HEK293 (cell line): Measurements from ENCODE around the gene CD84.

Source experiments
- CTCF ChIA-PET: fragments of 350-600 bp; formaldehyde crosslinking; extraction: SDS; loops from one replicate; lab custom pipeline; 2021; ENCODE audit warnings: antibody characterized with exemption; lab: Yijun Ruan, JAX
- POLR2A ChIA-PET: fragments of 300-600 bp; formaldehyde crosslinking; extraction: SDS; loops from one replicate; lab custom pipeline; 2020; ENCODE audit warnings: antibody characterized with exemption, inconsistent platforms; lab: Yijun Ruan, JAX
- H3K27ac ChIP-seq: fragments of 200-500 bp; sonication (Bioruptor generic); 2 replicates; pipeline ENCODE4 v1.5.1; 2014; ENCODE audit warnings: low read depth, low read length, control low read depth, inconsistent platforms; ENCODE audit errors: extremely low read depth
- H3K36me3 ChIP-seq, 2 experiments: fragments of 200-500 bp in 1 of 2; sonication (Bioruptor generic) in 1 of 2; 1 replicate in 1 of 2; 2 replicates in 1 of 2; pipeline ENCODE4 v1.5.1; 2014 to 2017; ENCODE audit warnings: inconsistent platforms in 2 of 2, low read length in 2 of 2; ENCODE audit not compliant: control insufficient read depth in 2 of 2, insufficient read depth in 1 of 2
- H3K4me1 ChIP-seq: fragments of 200-500 bp; sonication (Bioruptor generic); 2 replicates; pipeline ENCODE4 v1.5.1; 2014; ENCODE audit warnings: mild to moderate bottlenecking, low read length, inconsistent platforms; ENCODE audit not compliant: control insufficient read depth, insufficient read depth
- H3K4me3 ChIP-seq: 2 replicates; pipeline ENCODE4 v1.5.1; 2011; ENCODE audit warnings: low read depth, mild to moderate bottlenecking, control low read depth, low read length, moderate library complexity
- H3K9me3 ChIP-seq: fragments of 200-500 bp; sonication (Bioruptor generic); 2 replicates; pipeline ENCODE4 v1.5.1; 2014; ENCODE audit warnings: low read depth, low read length, inconsistent platforms; ENCODE audit not compliant: control insufficient read depth, insufficient read depth
- BCL11A ChIP-seq: fragments of 450-650 bp; formaldehyde crosslinking; IDR thresholded peaks from 2 replicates; pipeline ENCODE4 v1.5.1; 2016; ENCODE audit warnings: low read depth, missing biosample characterization, missing genetic modification characterization
- HOXA7 ChIP-seq: sonication (generic); formaldehyde crosslinking; IDR thresholded peaks from 2 replicates; pipeline ENCODE4 v1.8.1; 2022; ENCODE audit warnings: missing genetic modification reagents, borderline replicate concordance
- HOXC10 ChIP-seq: sonication (generic); formaldehyde crosslinking; IDR thresholded peaks from 2 replicates; pipeline ENCODE4 v1.8.1; 2023; ENCODE audit warnings: mild to moderate bottlenecking, missing genetic modification reagents
- HOXD13 ChIP-seq: sonication (generic); formaldehyde crosslinking; IDR thresholded peaks from 2 replicates; pipeline ENCODE4 v1.8.0; 2022; ENCODE audit warnings: missing genetic modification reagents, borderline replicate concordance
- SP2 ChIP-seq: fragments of 450-650 bp; formaldehyde crosslinking; IDR thresholded peaks from 2 replicates; pipeline ENCODE4 v1.5.1; 2016; ENCODE audit warnings: missing biosample characterization, missing genetic modification characterization
- ZFP41 ChIP-seq: fragments of 450-650 bp; formaldehyde crosslinking; IDR thresholded peaks from 2 replicates; pipeline ENCODE4 v1.5.1; 2016; ENCODE audit warnings: missing biosample characterization, missing genetic modification characterization, borderline replicate concordance
- ZNF169 ChIP-seq: fragments of 450-650 bp; formaldehyde crosslinking; IDR thresholded peaks from 2 replicates; pipeline ENCODE4 v1.5.1; 2016; ENCODE audit warnings: missing biosample characterization, missing genetic modification characterization
- ZNF510 ChIP-seq: fragments of 450-650 bp; formaldehyde crosslinking; IDR thresholded peaks from 2 replicates; pipeline ENCODE4 v1.5.1; 2018; ENCODE audit warnings: mild to moderate bottlenecking, missing genetic modification characterization, missing biosample characterization; ENCODE audit not compliant: insufficient replicate concordance
- ZNF555 ChIP-seq: fragments of 450-650 bp; formaldehyde crosslinking; conservative IDR thresholded peaks from 2 replicates; pipeline ENCODE4 v1.5.1; 2017; ENCODE audit warnings: missing biosample characterization, mild to moderate bottlenecking, missing genetic modification characterization, inconsistent platforms
- ZNF610 ChIP-seq: fragments of 450-650 bp; formaldehyde crosslinking; IDR thresholded peaks from 2 replicates; pipeline ENCODE4 v1.5.1; 2016; ENCODE audit warnings: missing biosample characterization, missing genetic modification characterization, borderline replicate concordance
- ZNF701 ChIP-seq: fragments of 450-650 bp; formaldehyde crosslinking; IDR thresholded peaks from 2 replicates; pipeline ENCODE4 v1.5.1; 2016; ENCODE audit warnings: missing biosample characterization, missing genetic modification characterization
- ZNF776 ChIP-seq: fragments of 450-650 bp; formaldehyde crosslinking; IDR thresholded peaks from 2 replicates; pipeline ENCODE4 v1.5.0; 2017; ENCODE audit warnings: missing biosample characterization, missing genetic modification characterization, borderline replicate concordance
- TF ChIP-seq, protein P1 (sequence below): fragments of 450-650 bp; formaldehyde crosslinking; IDR thresholded peaks from 2 replicates; pipeline ENCODE4 v1.5.0; 2017; ENCODE audit warnings: missing biosample characterization, missing genetic modification characterization, borderline replicate concordance
- TF ChIP-seq, protein P2 (sequence below): fragments of 450-650 bp; formaldehyde crosslinking; IDR thresholded peaks from 2 replicates; pipeline ENCODE4 v1.5.1; 2017; ENCODE audit warnings: missing biosample characterization, missing genetic modification characterization
- TF ChIP-seq, protein P3 (sequence below): fragments of 450-650 bp; formaldehyde crosslinking; IDR thresholded peaks from 2 replicates; pipeline ENCODE4 v1.5.1; 2017; ENCODE audit warnings: missing biosample characterization, missing genetic modification characterization
- TF ChIP-seq, protein P4 (sequence below): fragments of 450-650 bp; formaldehyde crosslinking; conservative IDR thresholded peaks from 2 replicates; pipeline ENCODE4 v1.5.1; 2016; ENCODE audit warnings: low read depth, missing biosample characterization, missing genetic modification characterization

Gene CD84

DNA sequence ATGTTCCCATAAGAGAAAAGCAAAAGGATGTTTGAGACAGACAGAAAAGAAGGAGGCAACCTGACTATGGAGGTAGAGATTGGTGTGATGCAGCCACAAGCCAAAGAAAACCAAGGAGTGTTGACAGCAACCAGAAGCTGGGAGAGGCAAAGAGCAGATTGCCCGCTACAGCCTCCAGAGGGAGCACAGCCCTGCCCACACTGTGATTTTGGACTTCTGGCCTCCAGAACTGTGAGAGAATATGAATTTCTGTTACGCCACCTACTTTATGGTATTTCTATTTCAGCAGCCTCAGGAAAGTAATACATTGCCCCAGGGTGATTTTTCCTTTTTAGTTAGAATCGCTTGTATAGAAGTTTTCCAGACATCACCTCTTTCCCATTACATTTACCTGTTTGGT, 84.7 kb downstream of the CD84 start:
- Histone ChIP-seq H3K27ac (no peak overlapping the region), H3K4me1 (no peaks in the 10 kb centered on the region), H3K9me3 (no peaks in the 10 kb centered on the region), H3K36me3 (no peaks in the 10 kb centered on the region), H3K4me3 (no peak overlapping the region)
- TF ChIP-seq ZNF610 (tag by site-specific recombination), result no peak
- TF ChIP-seq SP2 (tag by site-specific recombination), result no peak
- TF ChIP-seq, protein P1, sequence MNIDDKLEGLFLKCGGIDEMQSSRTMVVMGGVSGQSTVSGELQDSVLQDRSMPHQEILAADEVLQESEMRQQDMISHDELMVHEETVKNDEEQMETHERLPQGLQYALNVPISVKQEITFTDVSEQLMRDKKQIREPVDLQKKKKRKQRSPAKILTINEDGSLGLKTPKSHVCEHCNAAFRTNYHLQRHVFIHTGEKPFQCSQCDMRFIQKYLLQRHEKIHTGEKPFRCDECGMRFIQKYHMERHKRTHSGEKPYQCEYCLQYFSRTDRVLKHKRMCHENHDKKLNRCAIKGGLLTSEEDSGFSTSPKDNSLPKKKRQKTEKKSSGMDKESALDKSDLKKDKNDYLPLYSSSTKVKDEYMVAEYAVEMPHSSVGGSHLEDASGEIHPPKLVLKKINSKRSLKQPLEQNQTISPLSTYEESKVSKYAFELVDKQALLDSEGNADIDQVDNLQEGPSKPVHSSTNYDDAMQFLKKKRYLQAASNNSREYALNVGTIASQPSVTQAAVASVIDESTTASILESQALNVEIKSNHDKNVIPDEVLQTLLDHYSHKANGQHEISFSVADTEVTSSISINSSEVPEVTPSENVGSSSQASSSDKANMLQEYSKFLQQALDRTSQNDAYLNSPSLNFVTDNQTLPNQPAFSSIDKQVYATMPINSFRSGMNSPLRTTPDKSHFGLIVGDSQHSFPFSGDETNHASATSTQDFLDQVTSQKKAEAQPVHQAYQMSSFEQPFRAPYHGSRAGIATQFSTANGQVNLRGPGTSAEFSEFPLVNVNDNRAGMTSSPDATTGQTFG (tag by site-specific recombination), result no peak
- TF ChIP-seq, protein P2, sequence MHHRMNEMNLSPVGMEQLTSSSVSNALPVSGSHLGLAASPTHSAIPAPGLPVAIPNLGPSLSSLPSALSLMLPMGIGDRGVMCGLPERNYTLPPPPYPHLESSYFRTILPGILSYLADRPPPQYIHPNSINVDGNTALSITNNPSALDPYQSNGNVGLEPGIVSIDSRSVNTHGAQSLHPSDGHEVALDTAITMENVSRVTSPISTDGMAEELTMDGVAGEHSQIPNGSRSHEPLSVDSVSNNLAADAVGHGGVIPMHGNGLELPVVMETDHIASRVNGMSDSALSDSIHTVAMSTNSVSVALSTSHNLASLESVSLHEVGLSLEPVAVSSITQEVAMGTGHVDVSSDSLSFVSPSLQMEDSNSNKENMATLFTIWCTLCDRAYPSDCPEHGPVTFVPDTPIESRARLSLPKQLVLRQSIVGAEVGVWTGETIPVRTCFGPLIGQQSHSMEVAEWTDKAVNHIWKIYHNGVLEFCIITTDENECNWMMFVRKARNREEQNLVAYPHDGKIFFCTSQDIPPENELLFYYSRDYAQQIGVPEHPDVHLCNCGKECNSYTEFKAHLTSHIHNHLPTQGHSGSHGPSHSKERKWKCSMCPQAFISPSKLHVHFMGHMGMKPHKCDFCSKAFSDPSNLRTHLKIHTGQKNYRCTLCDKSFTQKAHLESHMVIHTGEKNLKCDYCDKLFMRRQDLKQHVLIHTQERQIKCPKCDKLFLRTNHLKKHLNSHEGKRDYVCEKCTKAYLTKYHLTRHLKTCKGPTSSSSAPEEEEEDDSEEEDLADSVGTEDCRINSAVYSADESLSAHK, result no peak
- TF ChIP-seq ZNF701, result no peak
- no peak for TF ChIP-seq ZFP41
- no peak for TF ChIP-seq BCL11A (tag by site-specific recombination)
- TF ChIP-seq ZNF510 (tag by site-specific recombination), result no peak
- TF ChIP-seq ZNF169, result no peak
- TF ChIP-seq HOXD13 (CRISPR knock-in tag), result no peak
- TF ChIP-seq HOXA7 (CRISPR knock-in tag), result no peak
- no peak for TF ChIP-seq ZNF555 (tag by site-specific recombination)
- TF ChIP-seq, protein P3, sequence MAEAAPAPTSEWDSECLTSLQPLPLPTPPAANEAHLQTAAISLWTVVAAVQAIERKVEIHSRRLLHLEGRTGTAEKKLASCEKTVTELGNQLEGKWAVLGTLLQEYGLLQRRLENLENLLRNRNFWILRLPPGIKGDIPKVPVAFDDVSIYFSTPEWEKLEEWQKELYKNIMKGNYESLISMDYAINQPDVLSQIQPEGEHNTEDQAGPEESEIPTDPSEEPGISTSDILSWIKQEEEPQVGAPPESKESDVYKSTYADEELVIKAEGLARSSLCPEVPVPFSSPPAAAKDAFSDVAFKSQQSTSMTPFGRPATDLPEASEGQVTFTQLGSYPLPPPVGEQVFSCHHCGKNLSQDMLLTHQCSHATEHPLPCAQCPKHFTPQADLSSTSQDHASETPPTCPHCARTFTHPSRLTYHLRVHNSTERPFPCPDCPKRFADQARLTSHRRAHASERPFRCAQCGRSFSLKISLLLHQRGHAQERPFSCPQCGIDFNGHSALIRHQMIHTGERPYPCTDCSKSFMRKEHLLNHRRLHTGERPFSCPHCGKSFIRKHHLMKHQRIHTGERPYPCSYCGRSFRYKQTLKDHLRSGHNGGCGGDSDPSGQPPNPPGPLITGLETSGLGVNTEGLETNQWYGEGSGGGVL, result no peak
- TF ChIP-seq, protein P4, sequence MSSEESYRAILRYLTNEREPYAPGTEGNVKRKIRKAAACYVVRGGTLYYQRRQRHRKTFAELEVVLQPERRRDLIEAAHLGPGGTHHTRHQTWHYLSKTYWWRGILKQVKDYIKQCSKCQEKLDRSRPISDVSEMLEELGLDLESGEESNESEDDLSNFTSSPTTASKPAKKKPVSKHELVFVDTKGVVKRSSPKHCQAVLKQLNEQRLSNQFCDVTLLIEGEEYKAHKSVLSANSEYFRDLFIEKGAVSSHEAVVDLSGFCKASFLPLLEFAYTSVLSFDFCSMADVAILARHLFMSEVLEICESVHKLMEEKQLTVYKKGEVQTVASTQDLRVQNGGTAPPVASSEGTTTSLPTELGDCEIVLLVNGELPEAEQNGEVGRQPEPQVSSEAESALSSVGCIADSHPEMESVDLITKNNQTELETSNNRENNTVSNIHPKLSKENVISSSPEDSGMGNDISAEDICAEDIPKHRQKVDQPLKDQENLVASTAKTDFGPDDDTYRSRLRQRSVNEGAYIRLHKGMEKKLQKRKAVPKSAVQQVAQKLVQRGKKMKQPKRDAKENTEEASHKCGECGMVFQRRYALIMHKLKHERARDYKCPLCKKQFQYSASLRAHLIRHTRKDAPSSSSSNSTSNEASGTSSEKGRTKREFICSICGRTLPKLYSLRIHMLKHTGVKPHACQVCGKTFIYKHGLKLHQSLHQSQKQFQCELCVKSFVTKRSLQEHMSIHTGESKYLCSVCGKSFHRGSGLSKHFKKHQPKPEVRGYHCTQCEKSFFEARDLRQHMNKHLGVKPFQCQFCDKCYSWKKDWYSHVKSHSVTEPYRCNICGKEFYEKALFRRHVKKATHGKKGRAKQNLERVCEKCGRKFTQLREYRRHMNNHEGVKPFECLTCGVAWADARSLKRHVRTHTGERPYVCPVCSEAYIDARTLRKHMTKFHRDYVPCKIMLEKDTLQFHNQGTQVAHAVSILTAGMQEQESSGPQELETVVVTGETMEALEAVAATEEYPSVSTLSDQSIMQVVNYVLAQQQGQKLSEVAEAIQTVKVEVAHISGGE (tag by site-specific recombination), result no peak
- no peak for TF ChIP-seq HOXC10 (CRISPR knock-in tag)
- TF ChIP-seq ZNF776 (tag by site-specific recombination), result no peak
- ChIA-PET CTCF (no interaction called here), POLR2A (no interaction called here)
